ENCODE measurements around the gene PTGER2.
A peak's percentile ranks its signal among the peaks of the same experiment; 100 is the strongest.

The PTGER2 gene

GRCh38 chr14:52369305-52369801, 55.2 kb downstream of the PTGER2 start:
- no peak for DNase-seq (ENCODE audit: low read depth, low spot score)

DNA sequence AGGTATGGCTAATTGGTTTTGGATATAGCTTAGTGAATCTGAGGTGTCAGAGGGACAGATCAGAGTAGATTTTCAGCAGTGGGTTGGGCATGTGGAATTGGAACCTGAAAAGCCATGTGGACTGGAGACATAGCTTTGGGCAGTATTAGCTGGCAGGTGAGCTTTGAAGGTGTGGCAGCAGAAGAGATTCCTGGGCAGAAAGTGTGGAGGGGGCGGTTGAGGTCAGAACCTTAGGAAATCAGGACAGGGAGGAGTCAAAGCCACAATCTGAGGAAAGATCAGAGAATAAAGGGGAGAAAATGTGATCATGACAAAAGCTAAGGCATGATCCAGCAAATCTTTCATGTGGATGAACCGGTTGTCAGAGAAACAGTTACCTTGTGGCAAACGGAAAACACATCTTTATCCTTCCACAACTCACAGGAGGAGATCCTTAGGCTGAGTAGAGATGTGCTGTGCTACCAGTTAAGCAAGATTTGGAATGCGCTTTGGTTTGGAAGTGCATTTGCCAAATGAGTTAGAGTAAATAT, 56.4 kb downstream of the PTGER2 start:
- DNase-seq (ENCODE audit: low read depth, low spot score): no peak

DNA sequence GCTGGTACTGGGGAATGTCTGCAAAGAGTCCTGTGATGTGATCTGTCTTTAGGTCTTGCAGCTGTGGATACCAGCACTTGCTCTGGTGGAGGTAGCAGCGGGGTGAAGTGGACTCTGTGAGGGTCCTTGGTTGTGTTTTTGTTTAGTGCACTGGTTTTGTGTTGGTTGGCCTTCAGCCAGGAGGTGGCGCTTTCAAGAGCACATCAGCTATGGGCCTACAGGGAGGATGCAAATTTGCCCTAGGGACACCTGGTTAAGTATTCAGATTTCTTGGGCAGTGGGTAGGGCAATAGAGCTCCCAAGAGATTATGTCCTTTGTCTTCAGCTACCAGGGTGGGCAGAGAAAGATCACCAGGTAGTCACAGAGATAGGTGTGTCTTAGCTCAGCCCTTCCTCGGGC, 63.8 kb downstream of the PTGER2 start:
- DNase-seq (ENCODE audit: low read depth, low spot score): peak; percentile 31

Data from ELF-1 (cell line).